ENCODE results near the gene CDKN1C. TPM values are rescaled to one million over a fixed set of nuclear protein-coding genes. Genes with fewer than 3 reads are reported as not detected.

CDKN1C gene
- polyA plus RNA-seq, 1 of the 3 experiments (the other 2 are of a cell fraction) = 1.6 TPM

GRCh38 chr11:2853997-2854560 lies 31.5 kb downstream of the CDKN1C start:
- Histone ChIP-seq H3K4me3 (ENCODE audit: low read depth in 2 of 2, low read length in 1 of 2) (no peak overlapping the region), H2AFZ (ENCODE audit: low read depth) (no peak overlapping the region), H3K27me3 (ENCODE audit: insufficient read depth) (0 out of 2 replicates have a peak, but pooled peaks cover 4% of the 10 kb centered on the region), H3K9me2 (no peaks in the 10 kb centered on the region), H3K9me3 (no peaks in the 10 kb centered on the region), H3K4me1 (ENCODE audit: control insufficient read depth in 1 of 2, insufficient read depth in 2 of 2, low read depth in 1 of 2, low read length in 1 of 2) (peaks cover 0 to 4% of the 10 kb centered on the region in 2 experiments; a peak in 1 of 4 replicates), H3K9ac (no peak overlapping the region), H4K20me1 (ENCODE audit: insufficient read depth) (no peaks in the 10 kb centered on the region), H3K4me2 (no peak overlapping the region), H3K27ac (ENCODE audit: low read depth in 2 of 2, low read length in 1 of 2) (no peak overlapping the region), H3K36me3 (replicated peaks in 1 of 2; ENCODE audit: control insufficient read depth in 1 of 2, insufficient read depth in 2 of 2, low read length in 1 of 2) (no peaks in the 10 kb centered on the region), H3F3A (replicated peaks; ENCODE audit: insufficient read depth) (no peaks in the 10 kb centered on the region), H3K79me2 (ENCODE audit: insufficient read depth) (no peaks in the 10 kb centered on the region)
- 79% methylated on average over 7 of the region's 7 CpGs for WGBS (ENCODE audit: low lambda C conversion rate)
- no peak for DNase-seq
- POLR2A ChIA-PET = no interaction called here
- CTCF ChIA-PET = interaction anchor here (1.1 to 1.2 kb wide), 2 partner anchors 29 to 31 kb away, joined by 3 read pairs; partner anchors contain the start of gene CDKN1C
- TF ChIP-seq USF2 (IDR thresholded peaks at IDR 0.05; ENCODE audit: borderline replicate concordance, low read depth, low read length) = no peak
- TF ChIP-seq JUND (IDR thresholded peaks at IDR 0.05) = no peak
- TF ChIP-seq POLR2AphosphoS5 (IDR thresholded peaks at IDR 0.05; ENCODE audit: low read depth, low read length) = no peak
- no peak for TF ChIP-seq CTCF (IDR thresholded peaks at IDR 0.05)
- no peak for TF ChIP-seq RXRA (IDR thresholded peaks at IDR 0.05; ENCODE audit: borderline replicate concordance, low read depth)
- no peak for TF ChIP-seq YY1 (IDR thresholded peaks at IDR 0.05; ENCODE audit: low read depth)
- TF ChIP-seq FOSL2 (IDR thresholded peaks at IDR 0.05; ENCODE audit: borderline replicate concordance, low read depth) = no peak
- TF ChIP-seq REST (IDR thresholded peaks at IDR 0.05; ENCODE audit: low read depth, low read length) = no peak

- Histone ChIP-seq H3K9me2 (no peaks in the 10 kb centered on the region), H4K20me1 (ENCODE audit: insufficient read depth) (no peaks in the 10 kb centered on the region), H3K4me3 (ENCODE audit: low read depth in 2 of 2, low read length in 1 of 2) (no peak overlapping the region), H3K27ac (ENCODE audit: low read depth in 2 of 2, low read length in 1 of 2) (no peak overlapping the region), H3K36me3 (replicated peaks in 1 of 2; ENCODE audit: control insufficient read depth in 1 of 2, insufficient read depth in 2 of 2, low read length in 1 of 2) (no peaks in the 10 kb centered on the region), H3K9me3 (no peaks in the 10 kb centered on the region), H2AFZ (ENCODE audit: low read depth) (no peak overlapping the region), H3K4me2 (no peak overlapping the region), H3K4me1 (ENCODE audit: control insufficient read depth in 1 of 2, insufficient read depth in 2 of 2, low read depth in 1 of 2, low read length in 1 of 2) (peaks cover 0 to 4% of the 10 kb centered on the region in 2 experiments; a peak in 1 of 4 replicates), H3K9ac (no peak overlapping the region), H3K27me3 (ENCODE audit: insufficient read depth) (0 out of 2 replicates have a peak, but pooled peaks cover 4% of the 10 kb centered on the region), H3F3A (replicated peaks; ENCODE audit: insufficient read depth) (no peaks in the 10 kb centered on the region), H3K79me2 (ENCODE audit: insufficient read depth) (no peaks in the 10 kb centered on the region)
- ChIA-PET CTCF (interaction anchor here (1.1 to 1.2 kb wide), 3 partner anchors 29 to 320 kb away, joined by 3 read pairs; partner anchors contain the start of gene CDKN1C), POLR2A (no interaction called here)
- 59% methylated on average over 9 of the region's 12 CpGs for WGBS (ENCODE audit: low lambda C conversion rate)
- TF ChIP-seq NFIC (IDR thresholded peaks at IDR 0.05; ENCODE audit: borderline replicate concordance) = no peak
- TF ChIP-seq CTCF (IDR thresholded peaks at IDR 0.05) = no peak
- no peak for TF ChIP-seq CHD2 (IDR thresholded peaks at IDR 0.05; ENCODE audit: low read length, partially characterized antibody)
- no peak for TF ChIP-seq RXRA (IDR thresholded peaks at IDR 0.05; ENCODE audit: borderline replicate concordance, low read depth)
- no peak for TF ChIP-seq RFX5 (IDR thresholded peaks at IDR 0.05; ENCODE audit: low read length)
- no peak for TF ChIP-seq GATA2 (CRISPR knock-in tag; IDR thresholded peaks at IDR 0.05)
- no peak for TF ChIP-seq FOSL2 (IDR thresholded peaks at IDR 0.05; ENCODE audit: borderline replicate concordance, low read depth)
- TF ChIP-seq EZH2phosphoT487 (IDR thresholded peaks at IDR 0.05; ENCODE audit: borderline replicate concordance, low read depth) = no peak
- no peak for TF ChIP-seq SMC3 (IDR thresholded peaks at IDR 0.05; ENCODE audit: low read depth, low read length)
- TF ChIP-seq MEF2A (IDR thresholded peaks at IDR 0.05; ENCODE audit: borderline replicate concordance, low read depth) = no peak
- no peak for TF ChIP-seq USF1 (IDR thresholded peaks at IDR 0.05; ENCODE audit: borderline replicate concordance, low read depth)
- no peak for TF ChIP-seq POLR2AphosphoS5 (IDR thresholded peaks at IDR 0.05; ENCODE audit: low read depth, low read length)
- DNase-seq = no peak
These were observed 32.2 kb downstream of the CDKN1C start for GRCh38 chr11:2853401-2853800.

Measured in SK-N-SH (cell line).